Effector memory CD8-positive, alpha-beta T cell (primary cell): Measurements from ENCODE around the gene CDH23.

Source experiments
- ATAC-seq: fragments of 150-1000 bp; cut with Tn5 transposase; replicated peaks from 2 replicates; pipeline ENCODE4 v1.10.0; 2021; ENCODE audit warnings: mild to moderate bottlenecking, moderate library complexity
- DNase-seq, 3 experiments: peaks; one replicate each; pipeline ENCODE4 v3.0.0; 2021
- H3K27ac Mint-ChIP-seq, 2 donors: one replicate each; pipeline ENCODE4 v1.8.0; 2022; ENCODE audit warnings: mild to moderate bottlenecking in 2 of 2, mixed read lengths in 2 of 2, moderate library complexity in 2 of 2
- H3K27me3 Mint-ChIP-seq, 2 donors: one replicate each; pipeline ENCODE4 v1.8.0; 2022; ENCODE audit warnings: mixed read lengths in 2 of 2
- H3K36me3 Mint-ChIP-seq: one replicate; pipeline ENCODE4 v1.8.0; 2022; ENCODE audit warnings: mild to moderate bottlenecking, moderate library complexity, mixed read lengths; ENCODE audit not compliant: insufficient read depth
- H3K4me1 Mint-ChIP-seq, 2 donors: one replicate each; pipeline ENCODE4 v1.8.0; 2022; ENCODE audit warnings: low read depth in 2 of 2, mixed read lengths in 2 of 2
- H3K4me3 Mint-ChIP-seq, 2 donors: one replicate each; pipeline ENCODE4 v1.8.0; 2022; ENCODE audit warnings: mild to moderate bottlenecking in 2 of 2, mixed read lengths in 2 of 2, moderate library complexity in 2 of 2
- H3K9me3 Mint-ChIP-seq, 2 donors: one replicate each; pipeline ENCODE4 v1.8.0; 2022; ENCODE audit warnings: mixed read lengths in 2 of 2

Gene CDH23

GRCh38 chr10:71611709-71612422 lies 215.1 kb downstream of the CDH23 start:
- H3K36me3 Mint-ChIP-seq, result no peaks in the 10 kb centered on the region
- ATAC-seq, result no peak
- no peak overlapping the region for H3K27ac Mint-ChIP-seq
- peaks cover 42 to 75% of the 10 kb centered on the region in 2 donors for H3K27me3 Mint-ChIP-seq
- no peak overlapping the region for H3K4me3 Mint-ChIP-seq
- no peak for DNase-seq
- H3K9me3 Mint-ChIP-seq, result no peaks in the 10 kb centered on the region
- H3K4me1 Mint-ChIP-seq, result peaks cover 0 to 2% of the 10 kb centered on the region in 2 donors

DNA sequence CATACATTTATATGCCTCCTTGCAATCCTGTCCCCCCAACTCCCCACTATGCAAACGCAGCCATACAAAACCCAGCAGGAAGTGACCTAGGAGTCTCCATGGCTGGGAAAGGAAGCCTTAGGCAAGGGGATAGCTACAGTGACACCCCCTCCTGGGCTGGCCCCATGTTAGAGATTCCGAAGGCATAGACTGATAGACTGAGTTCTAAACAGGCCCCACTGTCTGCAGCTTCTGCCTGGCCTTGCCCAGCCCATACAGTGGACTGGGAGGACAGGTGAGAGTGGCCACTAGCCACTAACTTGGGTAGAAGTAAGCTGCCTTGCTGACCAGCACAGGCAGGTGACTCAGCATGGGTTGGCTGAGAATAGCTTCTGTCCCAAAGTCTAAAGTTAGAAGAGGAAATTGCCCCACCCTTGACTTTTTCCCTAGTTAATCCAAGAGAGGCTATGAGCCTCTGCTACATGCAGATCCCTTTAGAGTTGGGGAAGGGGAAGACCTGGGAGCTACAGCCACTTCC lies 216.6 kb downstream of the CDH23 start:
- H3K9me3 Mint-ChIP-seq, result no peaks in the 10 kb centered on the region
- H3K4me3 Mint-ChIP-seq, result no peak overlapping the region

DNA sequence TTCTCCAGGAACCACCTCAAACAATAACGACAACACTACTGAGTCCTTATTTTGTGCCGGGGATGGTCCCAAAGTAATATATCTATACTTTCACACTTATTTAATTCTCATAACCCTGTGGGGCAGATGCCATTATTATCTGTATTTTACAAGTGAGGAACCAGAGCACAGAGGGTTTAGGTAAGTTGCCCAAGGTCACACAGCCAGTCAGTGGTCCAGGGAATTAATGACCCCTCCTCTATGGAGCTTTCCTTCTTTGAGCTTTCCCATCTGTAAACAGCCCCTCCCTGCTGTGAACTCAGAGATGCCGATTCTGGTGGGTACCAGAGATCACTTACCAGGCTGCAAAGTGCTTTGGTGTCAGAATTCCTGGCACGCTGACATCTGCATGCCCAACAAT lies 217.2 kb downstream of the CDH23 start:
- Mint-ChIP-seq H3K27ac (no peak overlapping the region), H3K9me3 (no peaks in the 10 kb centered on the region), H3K36me3 (no peaks in the 10 kb centered on the region), H3K4me3 (no peak overlapping the region), H3K27me3 (peaks cover 44 to 83% of the 10 kb centered on the region in 2 donors), H3K4me1 (peaks cover 0 to 2% of the 10 kb centered on the region in 2 donors)
- ATAC-seq, result no peak
- DNase-seq, result no peak

More for the DNA sequence above, 216.6 kb downstream of the CDH23 start:
- no peak for ATAC-seq
- peaks cover 44 to 83% of the 10 kb centered on the region in 2 donors for H3K27me3 Mint-ChIP-seq
- DNase-seq, result no peak
- H3K27ac Mint-ChIP-seq, result no peak overlapping the region
- H3K4me1 Mint-ChIP-seq, result peaks cover 0 to 2% of the 10 kb centered on the region in 2 donors
- H3K36me3 Mint-ChIP-seq, result no peaks in the 10 kb centered on the region

DNA sequence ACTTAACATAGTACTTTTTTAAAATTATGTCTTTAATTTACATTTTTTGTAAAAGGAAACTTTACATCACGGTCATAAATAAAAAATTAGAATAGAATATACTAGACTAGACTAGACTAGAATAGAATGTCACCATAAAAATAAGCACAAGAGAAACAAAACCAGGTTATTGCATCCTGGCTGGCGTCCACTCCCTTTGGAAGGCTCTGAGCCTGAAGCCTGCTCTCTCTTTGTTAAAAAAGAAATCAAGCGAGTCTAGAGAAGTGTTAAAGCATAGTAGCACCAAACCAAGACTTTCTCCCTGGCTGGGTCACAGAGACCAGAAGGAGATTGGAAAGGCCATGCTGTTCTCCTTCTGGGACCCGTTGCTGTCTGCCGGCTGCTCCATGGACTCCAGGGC lies 218.2 kb downstream of the CDH23 start:
- no peaks in the 10 kb centered on the region for H3K9me3 Mint-ChIP-seq
- no peak overlapping the region for H3K27ac Mint-ChIP-seq
- ATAC-seq (no peak), DNase-seq (no peak)
- H3K27me3 Mint-ChIP-seq, result peaks cover 39 to 73% of the 10 kb centered on the region in 2 donors
- no peaks in the 10 kb centered on the region for H3K4me1 Mint-ChIP-seq
- H3K36me3 Mint-ChIP-seq, result peaks cover 2% of the 10 kb centered on the region
- no peak overlapping the region for H3K4me3 Mint-ChIP-seq

- no peak for ATAC-seq
- no peaks in the 10 kb centered on the region for H3K4me1 Mint-ChIP-seq
- DNase-seq, result no peak
- no peak overlapping the region for H3K27ac Mint-ChIP-seq
- no peak overlapping the region for H3K4me3 Mint-ChIP-seq
- peaks cover 39 to 74% of the 10 kb centered on the region in 2 donors for H3K27me3 Mint-ChIP-seq
- no peaks in the 10 kb centered on the region for H3K9me3 Mint-ChIP-seq
- H3K36me3 Mint-ChIP-seq, result peaks cover 2% of the 10 kb centered on the region
Observed at GRCh38 chr10:71615538-71616329, 219.0 kb downstream of the CDH23 start.

DNA sequence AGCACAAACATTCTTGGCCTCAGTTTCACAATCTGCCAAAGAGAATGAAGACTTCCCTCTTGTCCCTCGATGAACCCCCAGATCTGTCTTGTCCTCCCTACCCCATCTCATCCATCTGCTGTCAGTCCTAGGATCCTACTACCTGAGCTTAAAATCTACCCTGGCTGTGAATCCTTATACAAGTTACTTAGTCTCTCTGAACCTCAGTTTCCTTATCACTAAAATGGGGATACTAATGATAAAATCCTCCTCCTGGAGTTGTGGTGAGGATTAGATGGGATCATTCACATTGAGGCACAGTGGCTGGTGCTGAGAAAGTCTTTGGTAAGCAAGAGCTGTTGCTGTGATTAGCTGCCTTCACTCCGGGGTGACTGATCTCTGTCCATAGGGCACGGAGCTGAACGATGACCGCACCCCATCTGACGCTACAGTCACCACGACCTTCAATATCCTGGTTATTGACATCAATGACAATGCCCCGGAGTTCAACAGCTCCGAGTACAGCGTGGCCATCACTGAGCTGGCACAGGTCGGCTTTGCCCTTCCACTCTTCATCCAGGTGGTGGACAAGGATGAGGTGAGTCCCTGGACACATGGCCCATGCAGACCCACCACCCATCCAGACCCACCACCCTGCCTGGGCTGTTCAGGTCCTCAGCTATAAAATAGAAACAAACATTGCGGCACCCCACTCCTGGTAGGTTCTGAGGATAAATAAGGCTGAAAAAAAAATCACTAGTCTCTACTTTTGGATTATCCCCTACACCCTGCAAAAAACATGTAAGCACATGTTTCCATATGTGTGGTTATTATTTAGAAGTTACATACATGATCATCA lies 220.3 kb downstream of the CDH23 start:
- DNase-seq (no peak), ATAC-seq (no peak)
- no peaks in the 10 kb centered on the region for H3K9me3 Mint-ChIP-seq
- H3K36me3 Mint-ChIP-seq, result peaks cover 2% of the 10 kb centered on the region
- H3K4me3 Mint-ChIP-seq, result no peak overlapping the region
- peaks cover 28 to 74% of the 10 kb centered on the region in 2 donors for H3K27me3 Mint-ChIP-seq
- no peaks in the 10 kb centered on the region for H3K4me1 Mint-ChIP-seq
- no peak overlapping the region for H3K27ac Mint-ChIP-seq

- no peak for ATAC-seq
- Mint-ChIP-seq H3K36me3 (peaks cover 2% of the 10 kb centered on the region), H3K27me3 (peaks cover 27 to 75% of the 10 kb centered on the region in 2 donors), H3K4me1 (peaks cover 0 to 2% of the 10 kb centered on the region in 2 donors), H3K27ac (no peak overlapping the region), H3K4me3 (no peak overlapping the region), H3K9me3 (no peaks in the 10 kb centered on the region)
- no peak for DNase-seq
Observed at GRCh38 chr10:71618176-71618575, 221.5 kb downstream of the CDH23 start.

- no peak for ATAC-seq
Observed at GRCh38 chr10:71618598-71618997, 221.9 kb downstream of the CDH23 start.

GRCh38 chr10:71620642-71621041 lies 223.9 kb downstream of the CDH23 start:
- peaks cover 19 to 72% of the 10 kb centered on the region in 2 donors for H3K27me3 Mint-ChIP-seq
- DNase-seq (no peak), ATAC-seq (no peak)
- H3K9me3 Mint-ChIP-seq, result no peaks in the 10 kb centered on the region
- H3K36me3 Mint-ChIP-seq, result peaks cover 2% of the 10 kb centered on the region
- no peak overlapping the region for H3K4me3 Mint-ChIP-seq
- H3K4me1 Mint-ChIP-seq, result peaks cover 0 to 2% of the 10 kb centered on the region in 2 donors
- H3K27ac Mint-ChIP-seq, result no peak overlapping the region

More at GRCh38 chr10:71618598-71618997, 221.9 kb downstream of the CDH23 start:
- DNase-seq, result no peak
- Mint-ChIP-seq H3K36me3 (peaks cover 2% of the 10 kb centered on the region), H3K9me3 (no peaks in the 10 kb centered on the region), H3K4me1 (peaks cover 0 to 2% of the 10 kb centered on the region in 2 donors), H3K27ac (no peak overlapping the region), H3K27me3 (peaks cover 22 to 75% of the 10 kb centered on the region in 2 donors), H3K4me3 (no peak overlapping the region)

- ATAC-seq (no peak), DNase-seq (no peak)
- H3K4me1 Mint-ChIP-seq, result peaks cover 0 to 2% of the 10 kb centered on the region in 2 donors
- H3K9me3 Mint-ChIP-seq, result no peaks in the 10 kb centered on the region
- peaks cover 2% of the 10 kb centered on the region for H3K36me3 Mint-ChIP-seq
- H3K4me3 Mint-ChIP-seq, result no peak overlapping the region
- peaks cover 17 to 64% of the 10 kb centered on the region in 2 donors for H3K27me3 Mint-ChIP-seq
- H3K27ac Mint-ChIP-seq, result no peak overlapping the region
Observed at GRCh38 chr10:71621231-71622153, 224.8 kb downstream of the CDH23 start.

GRCh38 chr10:71622154-71622526 lies 225.4 kb downstream of the CDH23 start:
- H3K27ac Mint-ChIP-seq, result no peak overlapping the region
- H3K4me1 Mint-ChIP-seq, result peaks cover 0 to 2% of the 10 kb centered on the region in 2 donors
- DNase-seq, result no peak
- H3K4me3 Mint-ChIP-seq, result no peak overlapping the region
- H3K36me3 Mint-ChIP-seq, result peaks cover 2% of the 10 kb centered on the region
- ATAC-seq, result no peak
- H3K9me3 Mint-ChIP-seq, result no peaks in the 10 kb centered on the region
- H3K27me3 Mint-ChIP-seq, result peaks cover 12 to 61% of the 10 kb centered on the region in 2 donors

- Mint-ChIP-seq H3K9me3 (no peaks in the 10 kb centered on the region), H3K27ac (no peak overlapping the region), H3K27me3 (peaks cover 12 to 61% of the 10 kb centered on the region in 2 donors), H3K36me3 (peaks cover 2% of the 10 kb centered on the region), H3K4me1 (peaks cover 0 to 2% of the 10 kb centered on the region in 2 donors), H3K4me3 (no peak overlapping the region)
- ATAC-seq (no peak), DNase-seq (no peak)
Observed at GRCh38 chr10:71622616-71623015, 225.9 kb downstream of the CDH23 start.
